Brain microvascular endothelial cell (primary cell): ENCODE results near the gene EXT2.
A peak's percentile ranks its signal among the peaks of the same experiment; 100 is the strongest.

Experiments
- DNase-seq: peaks from one replicate; pipeline ENCODE4 v3.0.0-alpha.2; 2020
- H3K27ac ChIP-seq: fragments of 250-450 bp; sonication (Bioruptor Pico); 2 replicates; pipeline ENCODE4 v1.5.1; 2020; ENCODE audit warnings: mild to moderate bottlenecking, moderate library complexity
- H3K27me3 ChIP-seq: fragments of 250-450 bp; sonication (Bioruptor Pico); replicated peaks from 2 replicates; pipeline ENCODE4 v1.5.1; 2020; ENCODE audit warnings: mild to moderate bottlenecking
- H3K36me3 ChIP-seq: fragments of 250-450 bp; sonication (Bioruptor Pico); replicated peaks from 2 replicates; pipeline ENCODE4 v1.5.1; 2020; ENCODE audit warnings: mild to moderate bottlenecking
- H3K4me3 ChIP-seq: 2 replicates; pipeline ENCODE4 v1.5.1; 2011; ENCODE audit warnings: low read depth, mild to moderate bottlenecking, control low read depth, low read length, moderate library complexity
- CTCF ChIP-seq: IDR thresholded peaks from 2 replicates; pipeline ENCODE4 v1.5.1; 2011; ENCODE audit warnings: low read depth, mild to moderate bottlenecking, moderate library complexity, low read length, control low read depth, inconsistent platforms; ENCODE audit errors: missing control alignments
- in situ Hi-C: cut with HindIII; loops from 2 replicates; pipeline ENCODE4 v1.10.0; 2017; ENCODE audit warnings: low sequenced_read_pairs, low pct_ligation_motif_present

EXT2 gene

GRCh38 chr11:44066732-44067141 lies 28.7 kb upstream of the EXT2 start:
- H3K4me3 ChIP-seq, result peak overlapping the region; percentile 73
- TF ChIP-seq CTCF, result no peak
- peak; percentile 38 for DNase-seq
- H3K36me3 ChIP-seq, result no peaks in the 10 kb centered on the region
- H3K27me3 ChIP-seq, result no peaks in the 10 kb centered on the region
- H3K27ac ChIP-seq, result peak overlapping the region; percentile 78
- in situ Hi-C loops, result no loop called here

- no peak for TF ChIP-seq CTCF
- Histone ChIP-seq H3K27ac (no peak overlapping the region), H3K36me3 (no peaks in the 10 kb centered on the region), H3K27me3 (no peaks in the 10 kb centered on the region), H3K4me3 (no peak overlapping the region)
- DNase-seq, result no peak
- in situ Hi-C loops, result no loop called here
Observed at GRCh38 chr11:44067266-44067665, 28.2 kb upstream of the EXT2 start.

GRCh38 chr11:44068180-44068579 lies 27.3 kb upstream of the EXT2 start:
- no peak overlapping the region for H3K4me3 ChIP-seq
- no peaks in the 10 kb centered on the region for H3K36me3 ChIP-seq
- in situ Hi-C loops, result no loop called here
- TF ChIP-seq CTCF, result no peak
- H3K27me3 ChIP-seq, result no peaks in the 10 kb centered on the region
- H3K27ac ChIP-seq, result no peak overlapping the region
- no peak for DNase-seq

GRCh38 chr11:44071157-44071556 lies 24.3 kb upstream of the EXT2 start:
- peak; percentile 5 for TF ChIP-seq CTCF
- in situ Hi-C loops, result no loop called here
- H3K4me3 ChIP-seq, result no peak overlapping the region

GRCh38 chr11:44072757-44073658 lies 22.5 kb upstream of the EXT2 start:
- no peak overlapping the region for H3K27ac ChIP-seq

More at GRCh38 chr11:44071157-44071556, 24.3 kb upstream of the EXT2 start:
- Histone ChIP-seq H3K27me3 (no peaks in the 10 kb centered on the region), H3K27ac (no peak overlapping the region), H3K36me3 (no peaks in the 10 kb centered on the region)
- DNase-seq, result no peak

More at GRCh38 chr11:44072757-44073658, 22.5 kb upstream of the EXT2 start:
- in situ Hi-C loops, result no loop called here
- no peak for TF ChIP-seq CTCF
- DNase-seq, result no peak
- Histone ChIP-seq H3K4me3 (no peak overlapping the region), H3K27me3 (no peaks in the 10 kb centered on the region), H3K36me3 (no peaks in the 10 kb centered on the region)
